C4-2B (cell line): ENCODE data around the gene PTH1R.

Source experiments
- CTCF ChIP-seq: fragments of 450-650 bp; conservative IDR thresholded peaks from 2 replicates; pipeline ENCODE4 v1.5.1; 2017; ENCODE audit warnings: mild to moderate bottlenecking
- ZFX ChIP-seq: fragments of 450-650 bp; IDR thresholded peaks from 2 replicates; pipeline ENCODE4 v1.6.1; 2017

- TF ChIP-seq CTCF = no peak
- TF ChIP-seq ZFX = no peak
Observed at GRCh38 chr3:46869440-46869839, 8.1 kb upstream of the PTH1R start.
